T-helper 2 cell treated with Interferon-gamma antibody and Interleukin-4, amounts not matched to agents 5 μg/mL and 100 μg/mL, for 36 hours (primary cell): ENCODE results near the gene VEGFD.
A peak's percentile ranks its signal among the peaks of the same experiment; 100 is the strongest.

Source experiments
- DNase-seq: peaks from one replicate; pipeline ENCODE4 v3.0.0; 2021; ENCODE audit warnings: low spot score
- H3K27ac Mint-ChIP-seq: one replicate; pipeline ENCODE4 v1.8.0; 2021; ENCODE audit warnings: mild to moderate bottlenecking, mixed read lengths
- H3K27me3 Mint-ChIP-seq: one replicate; pipeline ENCODE4 v1.8.0; 2021; ENCODE audit warnings: low read depth, mixed read lengths
- H3K36me3 Mint-ChIP-seq: one replicate; pipeline ENCODE4 v1.8.0; 2021; ENCODE audit warnings: low read depth, mixed read lengths
- H3K4me1 Mint-ChIP-seq: one replicate; pipeline ENCODE4 v1.8.0; 2021; ENCODE audit warnings: low read depth, mixed read lengths
- H3K4me3 Mint-ChIP-seq: one replicate; pipeline ENCODE4 v1.8.0; 2022; ENCODE audit warnings: mild to moderate bottlenecking, moderate library complexity, mixed read lengths
- H3K9me3 Mint-ChIP-seq: one replicate; pipeline ENCODE4 v1.8.0; 2021; ENCODE audit warnings: mixed read lengths

VEGFD gene

DNA sequence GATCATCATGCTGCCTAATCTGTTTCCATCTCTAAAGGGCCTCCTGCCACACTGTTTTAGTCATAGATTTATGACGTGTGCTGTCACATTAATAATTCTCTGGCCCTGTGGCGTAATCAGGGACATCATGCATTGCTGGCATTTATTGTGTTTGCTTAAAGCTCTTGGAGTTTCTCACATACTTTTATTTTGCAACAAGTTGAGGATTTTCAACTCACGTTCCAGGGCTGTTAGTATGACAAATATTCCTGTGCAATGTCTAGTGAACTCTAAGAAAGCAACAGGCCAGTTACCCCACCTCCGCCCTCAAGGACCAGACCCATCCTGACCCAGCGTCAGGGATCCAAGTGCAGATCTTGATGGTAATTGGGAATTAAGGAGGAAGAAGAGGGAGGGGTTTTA, 41.1 kb downstream of the VEGFD start:
- no peak for DNase-seq
- Mint-ChIP-seq H3K27ac (no peak overlapping the region), H3K4me3 (no peak overlapping the region), H3K4me1 (no peaks in the 10 kb centered on the region), H3K36me3 (no peaks in the 10 kb centered on the region), H3K27me3 (peaks cover 8% of the 10 kb centered on the region), H3K9me3 (no peaks in the 10 kb centered on the region)

DNA sequence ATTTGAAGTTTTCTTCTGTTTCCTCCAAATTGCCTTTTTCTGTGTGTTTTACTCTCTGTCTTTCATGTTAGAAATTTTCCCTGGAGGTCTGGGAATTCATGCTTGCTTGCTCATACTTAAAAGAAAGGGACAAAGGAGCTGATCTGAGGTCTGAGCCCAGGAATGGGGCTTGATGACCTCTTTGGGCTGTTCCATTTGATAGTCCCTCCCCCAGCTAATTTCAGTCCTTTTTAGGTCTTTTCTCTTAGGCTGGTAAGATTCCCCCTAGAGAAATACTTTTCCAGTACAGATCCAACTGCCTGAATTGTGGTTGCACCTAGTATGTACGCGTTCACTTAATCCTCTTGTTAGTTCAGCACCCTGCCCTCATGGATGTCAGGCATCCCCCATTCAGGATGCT, 43.3 kb downstream of the VEGFD start:
- peaks cover 16% of the 10 kb centered on the region for H3K27me3 Mint-ChIP-seq
- no peaks in the 10 kb centered on the region for H3K36me3 Mint-ChIP-seq
- H3K4me1 Mint-ChIP-seq = peaks cover 8% of the 10 kb centered on the region
- no peak for DNase-seq
- H3K9me3 Mint-ChIP-seq = no peaks in the 10 kb centered on the region
- H3K27ac Mint-ChIP-seq = no peak overlapping the region
- H3K4me3 Mint-ChIP-seq = no peak overlapping the region

DNA sequence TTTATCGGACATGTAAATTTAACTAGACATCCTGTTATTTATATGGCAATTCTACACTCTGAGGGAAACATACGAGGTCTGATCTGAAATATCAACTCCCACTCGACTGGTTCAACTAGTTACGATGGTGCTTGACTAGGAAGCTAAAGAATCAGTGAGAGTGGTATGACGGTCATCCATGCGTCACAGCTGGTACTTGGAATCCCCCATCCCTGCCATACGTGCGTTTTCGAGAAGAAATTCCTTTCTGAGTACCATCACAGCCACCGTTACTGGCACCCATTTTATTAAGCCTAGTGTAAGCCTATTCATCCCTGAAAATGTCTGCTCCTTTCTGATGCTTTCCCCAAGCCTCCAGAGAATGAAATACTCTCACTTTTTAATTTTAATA, 48.2 kb downstream of the VEGFD start:
- Mint-ChIP-seq H3K27me3 (peaks cover 15% of the 10 kb centered on the region), H3K4me3 (peak overlapping the region; percentile 92), H3K27ac (peak overlapping the region; percentile 73), H3K4me1 (peaks cover 15% of the 10 kb centered on the region), H3K9me3 (no peaks in the 10 kb centered on the region), H3K36me3 (peaks cover 12% of the 10 kb centered on the region)
- DNase-seq = peak; percentile 45

DNA sequence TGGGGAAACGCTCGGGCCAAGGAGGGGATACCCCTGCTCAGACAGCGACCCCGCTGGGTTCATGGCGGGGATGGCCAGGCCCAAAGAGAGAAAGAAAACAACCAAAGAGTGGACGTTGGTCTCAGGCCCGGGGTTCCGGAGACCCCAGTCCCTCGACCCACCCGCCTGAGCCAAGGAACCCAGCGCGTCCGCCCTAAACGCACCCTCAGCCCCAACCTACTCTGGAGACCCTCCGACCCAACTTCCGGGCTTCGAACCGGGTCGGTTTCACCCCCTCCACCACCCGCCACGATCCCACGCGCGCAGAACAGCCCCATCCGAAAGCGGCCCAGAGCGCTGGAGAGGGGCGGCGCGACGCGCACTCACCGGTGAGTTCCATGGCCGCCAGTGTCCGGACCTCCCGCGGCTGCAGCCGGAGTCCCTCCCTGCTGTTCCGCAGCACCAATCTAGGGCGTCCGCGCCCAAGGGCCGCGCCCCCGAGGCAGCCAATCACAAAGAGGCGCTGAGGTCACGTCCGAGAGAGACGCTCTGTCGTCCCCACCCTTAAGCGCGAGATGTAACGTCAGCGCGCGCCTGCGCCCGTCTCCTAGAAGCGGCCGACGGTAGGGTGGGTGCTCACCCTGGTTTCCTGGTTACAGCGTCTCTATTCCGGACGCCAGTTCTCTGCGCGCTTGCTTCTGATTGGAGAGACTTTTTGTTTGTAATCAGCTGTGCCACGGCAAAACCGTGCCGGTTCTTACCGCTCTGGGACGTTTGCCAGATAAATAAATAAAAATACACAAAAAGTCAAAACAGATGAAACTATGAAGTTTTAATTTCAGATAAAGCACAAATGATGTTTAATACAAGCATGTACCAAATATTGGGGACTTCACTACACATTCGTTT, 48.8 kb downstream of the VEGFD start, which contains the start of gene PIGA:
Gene PIGA, minus strand, starts transcription at position 389 of the 888 bp plus-strand sequence. CDS start 3,593 bp downstream, outside the sequence.
- Mint-ChIP-seq H3K4me1 (peaks cover 15% of the 10 kb centered on the region), H3K4me3 (peak within 1 kb of the TSS; percentile 92), H3K9me3 (no peaks in the 10 kb centered on the region), H3K27ac (peak within 1 kb of the TSS; percentile 96), H3K36me3 (peaks cover 12% of the 10 kb centered on the region), H3K27me3 (peaks cover 11% of the 10 kb centered on the region)
- DNase-seq = peak; percentile 91

DNA sequence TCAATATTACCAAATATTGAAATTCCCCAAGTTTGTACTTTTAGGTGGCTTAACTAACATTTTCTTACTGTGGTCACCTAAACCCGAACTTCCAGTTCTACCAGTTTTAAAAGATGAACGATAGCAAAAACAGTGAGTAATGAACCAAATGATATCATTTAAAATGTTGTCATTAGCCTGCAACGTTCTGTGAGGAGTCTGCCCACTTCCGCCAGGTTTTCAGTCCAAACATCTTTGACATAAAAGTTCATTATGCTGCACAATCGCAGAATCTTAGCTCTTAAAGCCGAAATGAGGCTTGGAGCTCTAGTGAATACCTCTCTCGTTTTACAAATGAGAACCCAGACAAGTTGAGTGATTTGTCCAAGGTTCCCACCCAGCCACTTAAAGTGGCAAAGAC, 49.7 kb downstream of the VEGFD start:
- Mint-ChIP-seq H3K27me3 (peaks cover 8% of the 10 kb centered on the region), H3K27ac (peak overlapping the region; percentile 96), H3K36me3 (peaks cover 12% of the 10 kb centered on the region), H3K4me1 (peaks cover 15% of the 10 kb centered on the region), H3K9me3 (no peaks in the 10 kb centered on the region), H3K4me3 (peak overlapping the region; percentile 92)
- peak; percentile 4 for DNase-seq

DNA sequence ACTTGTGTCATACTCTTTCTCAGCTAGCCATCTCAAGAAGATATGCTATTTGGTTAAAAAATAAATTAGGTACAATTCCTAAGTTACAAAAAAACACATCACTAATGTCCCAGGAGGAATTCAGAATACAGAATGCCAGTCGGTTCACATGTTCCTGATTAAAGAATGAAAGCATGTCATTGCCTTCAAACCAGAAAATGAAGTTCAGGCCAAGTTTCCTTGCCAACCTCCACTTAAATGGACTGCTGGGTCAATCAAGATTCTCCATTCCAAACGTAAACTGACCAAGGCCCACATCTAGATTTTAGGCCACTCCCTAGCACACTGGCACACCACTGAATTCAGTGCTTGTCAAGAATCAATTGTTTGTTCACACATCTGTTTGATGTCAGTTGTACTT, 55.4 kb downstream of the VEGFD start:
- Mint-ChIP-seq H3K27me3 (no peaks in the 10 kb centered on the region), H3K9me3 (no peaks in the 10 kb centered on the region), H3K27ac (no peak overlapping the region), H3K4me3 (no peak overlapping the region), H3K36me3 (peaks cover 17% of the 10 kb centered on the region), H3K4me1 (peaks cover 4% of the 10 kb centered on the region)
- no peak for DNase-seq

DNA sequence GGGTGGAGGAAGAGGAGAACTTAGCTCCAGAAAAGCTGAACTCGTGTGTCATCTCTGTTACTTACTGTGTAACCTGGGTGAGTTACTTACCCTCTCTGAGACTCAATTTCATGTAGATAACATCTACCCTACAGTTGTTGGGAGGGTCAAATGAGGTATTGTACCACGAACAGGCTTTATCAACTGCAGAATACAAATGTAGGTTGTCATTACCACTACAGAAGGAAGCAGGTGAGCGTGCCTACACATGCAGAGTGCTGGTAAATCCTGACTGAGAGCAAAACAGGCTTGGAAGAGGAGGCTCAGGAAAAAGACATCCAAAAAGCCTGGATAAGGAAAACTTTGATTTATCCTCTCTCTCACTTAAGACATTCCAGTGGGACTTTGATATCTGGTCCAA, 56.1 kb downstream of the VEGFD start:
- H3K27ac Mint-ChIP-seq = no peak overlapping the region
- peaks cover 4% of the 10 kb centered on the region for H3K4me1 Mint-ChIP-seq
- H3K27me3 Mint-ChIP-seq = no peaks in the 10 kb centered on the region
- DNase-seq = no peak
- peaks cover 17% of the 10 kb centered on the region for H3K36me3 Mint-ChIP-seq
- no peak overlapping the region for H3K4me3 Mint-ChIP-seq
- H3K9me3 Mint-ChIP-seq = no peaks in the 10 kb centered on the region

DNA sequence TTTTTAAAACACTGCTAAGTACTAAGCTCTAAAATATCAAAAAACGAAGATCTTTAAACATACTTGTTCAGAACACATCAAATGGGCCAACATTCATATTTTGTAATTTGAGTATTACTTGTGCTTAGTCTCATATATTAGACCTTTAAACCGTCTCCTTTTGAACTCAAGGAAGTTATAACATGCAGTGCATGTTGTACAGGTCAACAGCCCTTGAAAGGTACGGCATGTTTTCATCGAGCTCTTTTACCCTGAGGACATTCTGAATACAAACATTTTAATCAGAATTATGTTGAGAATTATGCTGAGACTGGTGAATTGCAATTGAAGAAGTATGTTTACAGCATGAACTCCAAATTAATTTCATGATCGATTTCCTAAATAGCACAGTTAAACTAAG, 61.7 kb downstream of the VEGFD start:
- no peak for DNase-seq
- no peaks in the 10 kb centered on the region for H3K4me1 Mint-ChIP-seq
- no peaks in the 10 kb centered on the region for H3K27me3 Mint-ChIP-seq
- H3K9me3 Mint-ChIP-seq = no peaks in the 10 kb centered on the region
- H3K4me3 Mint-ChIP-seq = no peak overlapping the region
- H3K27ac Mint-ChIP-seq = no peak overlapping the region
- H3K36me3 Mint-ChIP-seq = peaks cover 20% of the 10 kb centered on the region

DNA sequence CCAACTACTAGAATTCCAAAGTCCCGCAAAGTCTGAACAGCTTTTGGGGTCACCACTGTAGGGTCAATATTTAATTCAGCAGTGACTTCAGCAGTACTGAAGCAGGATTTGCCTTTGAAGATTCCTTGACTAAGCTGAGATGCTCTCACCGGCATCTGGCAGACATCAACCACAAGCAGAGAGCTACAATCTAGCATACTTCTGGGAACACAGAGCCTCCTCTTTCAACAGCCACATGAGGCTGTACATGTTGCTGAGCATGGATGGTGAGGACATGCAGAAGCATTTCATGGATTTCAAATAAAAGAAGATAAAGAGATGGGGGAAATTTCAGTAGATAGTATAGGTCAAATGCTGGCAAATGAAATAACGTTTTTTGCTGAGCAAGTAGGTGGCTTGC, 62.1 kb downstream of the VEGFD start:
- Mint-ChIP-seq H3K4me1 (no peaks in the 10 kb centered on the region), H3K9me3 (no peaks in the 10 kb centered on the region), H3K27me3 (no peaks in the 10 kb centered on the region), H3K4me3 (no peak overlapping the region), H3K36me3 (peaks cover 20% of the 10 kb centered on the region), H3K27ac (no peak overlapping the region)
- DNase-seq = no peak

DNA sequence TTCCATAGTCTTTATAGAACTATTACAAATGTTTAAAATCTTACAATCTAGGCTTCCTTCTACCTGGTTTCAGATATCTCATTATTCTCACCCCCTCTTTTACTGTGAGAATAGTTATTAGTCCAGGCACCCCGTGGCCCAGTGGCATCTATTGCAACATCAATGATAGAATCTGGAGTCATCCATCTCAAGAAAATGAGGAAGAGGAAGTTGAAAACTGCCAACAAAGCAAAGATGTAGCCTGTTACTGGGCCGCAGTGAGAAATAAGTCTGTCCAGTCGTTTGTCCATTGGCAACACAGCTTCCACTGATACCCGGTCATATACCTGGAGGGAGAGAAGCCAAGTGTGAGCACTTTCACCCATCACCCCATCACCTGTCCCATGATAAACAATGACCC, 62.8 kb downstream of the VEGFD start:
- Mint-ChIP-seq H3K4me1 (no peaks in the 10 kb centered on the region), H3K27ac (no peak overlapping the region), H3K9me3 (no peaks in the 10 kb centered on the region), H3K27me3 (no peaks in the 10 kb centered on the region), H3K36me3 (peaks cover 20% of the 10 kb centered on the region), H3K4me3 (no peak overlapping the region)
- DNase-seq = no peak

DNA sequence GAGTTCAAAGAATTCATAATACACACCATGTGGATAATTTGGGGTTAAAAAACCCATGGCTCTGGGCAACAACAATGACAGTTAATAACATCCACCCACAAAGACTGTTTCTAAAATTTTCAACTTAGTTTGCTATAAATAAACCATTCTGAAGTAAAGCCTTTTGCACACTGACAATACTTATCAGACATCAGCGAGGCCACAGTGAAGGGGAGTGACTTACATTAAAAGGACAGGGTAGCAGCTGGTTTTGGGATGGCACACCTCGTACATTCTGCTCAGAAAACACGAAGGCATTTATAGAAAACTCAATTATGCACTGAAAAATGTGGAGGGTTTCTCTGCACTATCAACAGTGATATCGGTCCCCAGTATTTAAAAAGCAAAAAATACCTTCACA, 63.9 kb downstream of the VEGFD start:
- DNase-seq = no peak
- Mint-ChIP-seq H3K27ac (no peak overlapping the region), H3K27me3 (no peaks in the 10 kb centered on the region), H3K4me1 (no peaks in the 10 kb centered on the region), H3K9me3 (no peaks in the 10 kb centered on the region), H3K36me3 (peaks cover 20% of the 10 kb centered on the region), H3K4me3 (no peak overlapping the region)

DNA sequence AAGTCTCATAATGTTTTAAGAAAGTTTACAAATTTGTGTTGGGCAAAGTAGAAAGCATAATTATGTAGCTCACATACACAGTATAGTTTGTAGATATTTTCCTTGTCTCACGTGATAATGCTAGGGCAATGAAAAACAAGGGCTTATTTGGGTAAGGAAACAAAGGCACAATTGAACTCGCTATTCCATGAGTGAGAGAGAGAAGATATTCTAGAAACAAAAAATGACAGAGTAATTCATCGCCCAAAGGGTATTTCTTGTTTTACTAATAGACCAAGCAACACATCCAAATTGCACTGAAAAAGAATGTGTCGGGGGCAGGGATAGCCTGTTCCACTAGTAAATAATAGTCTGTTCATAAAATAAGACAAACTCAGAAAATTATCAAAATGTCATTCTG, 65.1 kb downstream of the VEGFD start:
- Mint-ChIP-seq H3K27me3 (no peaks in the 10 kb centered on the region), H3K4me3 (no peak overlapping the region), H3K36me3 (peaks cover 16% of the 10 kb centered on the region), H3K27ac (no peak overlapping the region), H3K9me3 (no peaks in the 10 kb centered on the region), H3K4me1 (no peaks in the 10 kb centered on the region)
- no peak for DNase-seq

DNA sequence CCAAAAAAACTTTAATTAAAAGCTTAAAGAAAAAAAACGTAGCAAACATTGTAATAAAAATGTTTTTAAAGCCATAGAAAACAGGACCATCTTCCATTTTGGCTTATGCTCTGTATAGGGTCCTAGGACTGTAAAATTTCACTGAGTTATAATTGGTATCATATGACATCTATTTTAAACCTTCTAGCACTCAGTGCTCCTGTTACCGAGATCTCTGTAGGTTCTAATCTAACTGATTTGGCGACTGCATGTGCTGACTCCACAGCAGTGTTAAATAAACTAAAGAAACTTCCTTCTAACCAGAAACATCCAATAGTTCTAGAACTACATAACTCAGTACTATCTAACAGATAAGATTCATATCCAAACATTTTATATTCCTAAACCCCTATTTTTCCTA, 68.7 kb downstream of the VEGFD start, which contains the start of gene ASB11:
Gene ASB11, minus strand, starts transcription at position 132 of the 400 bp plus-strand sequence. Its CDS starts 35 bp downstream, at position 97.
- H3K27me3 Mint-ChIP-seq = no peaks in the 10 kb centered on the region
- no peaks in the 10 kb centered on the region for H3K9me3 Mint-ChIP-seq
- no peak within 1 kb of the TSS for H3K27ac Mint-ChIP-seq
- DNase-seq = no peak
- H3K4me3 Mint-ChIP-seq = no peak within 1 kb of the TSS
- H3K4me1 Mint-ChIP-seq = no peaks in the 10 kb centered on the region
- H3K36me3 Mint-ChIP-seq = peaks cover 6% of the 10 kb centered on the region

DNA sequence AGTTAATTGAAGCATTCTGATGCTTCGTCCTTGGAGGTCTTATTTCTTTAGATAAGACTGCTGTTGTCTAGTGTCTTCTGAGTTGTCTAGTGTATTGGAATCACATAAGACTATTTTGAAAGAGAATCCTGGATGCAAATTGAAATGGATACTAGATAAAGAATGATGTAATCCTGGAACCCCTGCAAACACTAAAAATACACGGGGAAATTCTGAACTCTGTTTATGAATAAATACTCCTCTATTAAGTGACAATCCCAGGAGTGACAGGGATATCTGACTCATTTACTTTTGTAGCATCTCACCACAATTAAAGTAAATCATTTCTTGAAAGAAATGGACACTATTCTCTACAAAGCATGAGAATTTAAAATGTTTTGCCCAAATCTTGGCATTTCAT, 69.7 kb downstream of the VEGFD start:
- Mint-ChIP-seq H3K36me3 (peaks cover 3% of the 10 kb centered on the region), H3K9me3 (no peaks in the 10 kb centered on the region), H3K4me1 (no peaks in the 10 kb centered on the region), H3K4me3 (no peak overlapping the region), H3K27me3 (no peaks in the 10 kb centered on the region), H3K27ac (no peak overlapping the region)
- DNase-seq = no peak

DNA sequence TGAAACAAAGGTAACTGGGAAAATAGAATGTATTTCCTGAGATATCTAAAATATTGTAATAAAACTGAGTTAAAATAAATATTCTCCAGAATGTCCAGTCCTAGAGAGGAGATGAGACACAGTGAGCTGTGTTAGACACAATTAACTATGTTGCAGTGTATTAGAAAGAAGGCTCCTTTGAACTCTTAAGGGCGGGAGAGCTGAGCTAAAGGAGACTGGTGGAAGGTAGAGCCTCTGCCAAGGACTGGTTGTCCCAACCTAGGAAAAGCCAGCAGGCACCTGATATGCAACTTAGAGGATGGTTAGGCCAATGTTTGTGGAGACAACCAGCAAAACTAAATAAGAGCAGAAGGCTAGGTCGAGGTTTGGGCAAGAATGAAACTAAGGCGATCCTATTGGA, 73.1 kb downstream of the VEGFD start:
- Mint-ChIP-seq H3K9me3 (no peaks in the 10 kb centered on the region), H3K27me3 (no peaks in the 10 kb centered on the region), H3K4me3 (no peak overlapping the region), H3K4me1 (no peaks in the 10 kb centered on the region), H3K36me3 (no peaks in the 10 kb centered on the region), H3K27ac (no peak overlapping the region)
- no peak for DNase-seq
